ENCODE data around the gene CAPN11. TPM values are rescaled to one million over a fixed set of nuclear protein-coding genes. Genes with fewer than 3 reads are reported as not detected.

Gene CAPN11
- total RNA-seq, 4 donors from 2014 or later, result 0.67 to 16.5 (median 4.9) TPM; not detected in 1

- Histone ChIP-seq H3K27ac (no peak overlapping the region), H3K27me3 (no peaks in the 10 kb centered on the region), H3K9me3 (no peaks in the 10 kb centered on the region), H3K4me3 (no peak overlapping the region), H3K4me1 (peaks cover 0 to 4% (median 0%) of the 10 kb centered on the region in 4 donors), H3K36me3 (peaks cover 0 to 36% (median 0%) of the 10 kb centered on the region in 3 donors)
- no peak for TF ChIP-seq POLR2A (IDR thresholded peaks at IDR 0.05)
- TF ChIP-seq, protein P1, sequence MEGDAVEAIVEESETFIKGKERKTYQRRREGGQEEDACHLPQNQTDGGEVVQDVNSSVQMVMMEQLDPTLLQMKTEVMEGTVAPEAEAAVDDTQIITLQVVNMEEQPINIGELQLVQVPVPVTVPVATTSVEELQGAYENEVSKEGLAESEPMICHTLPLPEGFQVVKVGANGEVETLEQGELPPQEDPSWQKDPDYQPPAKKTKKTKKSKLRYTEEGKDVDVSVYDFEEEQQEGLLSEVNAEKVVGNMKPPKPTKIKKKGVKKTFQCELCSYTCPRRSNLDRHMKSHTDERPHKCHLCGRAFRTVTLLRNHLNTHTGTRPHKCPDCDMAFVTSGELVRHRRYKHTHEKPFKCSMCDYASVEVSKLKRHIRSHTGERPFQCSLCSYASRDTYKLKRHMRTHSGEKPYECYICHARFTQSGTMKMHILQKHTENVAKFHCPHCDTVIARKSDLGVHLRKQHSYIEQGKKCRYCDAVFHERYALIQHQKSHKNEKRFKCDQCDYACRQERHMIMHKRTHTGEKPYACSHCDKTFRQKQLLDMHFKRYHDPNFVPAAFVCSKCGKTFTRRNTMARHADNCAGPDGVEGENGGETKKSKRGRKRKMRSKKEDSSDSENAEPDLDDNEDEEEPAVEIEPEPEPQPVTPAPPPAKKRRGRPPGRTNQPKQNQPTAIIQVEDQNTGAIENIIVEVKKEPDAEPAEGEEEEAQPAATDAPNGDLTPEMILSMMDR (IDR thresholded peaks at IDR 0.05), result no peak
- no peak for DNase-seq
These were observed 6.1 kb upstream of the CAPN11 start for GRCh38 chr6:44152533-44152932.

GRCh38 chr6:44154067-44154466 is 4.6 kb upstream of the CAPN11 start:
- no peak for DNase-seq
- Histone ChIP-seq H3K36me3 (peaks cover 0 to 21% (median 0%) of the 10 kb centered on the region in 3 donors), H3K9me3 (no peaks in the 10 kb centered on the region), H3K4me1 (peaks cover 0 to 4% (median 0%) of the 10 kb centered on the region in 4 donors), H3K27me3 (no peaks in the 10 kb centered on the region), H3K27ac (no peak overlapping the region), H3K4me3 (no peak overlapping the region)
- TF ChIP-seq POLR2A (IDR thresholded peaks at IDR 0.05), result no peak
- TF ChIP-seq, protein P1 (IDR thresholded peaks at IDR 0.05), result no peak

- Histone ChIP-seq H3K4me3 (no peak overlapping the region), H3K27me3 (no peaks in the 10 kb centered on the region), H3K27ac (no peak overlapping the region), H3K4me1 (peaks cover 0 to 2% (median 0%) of the 10 kb centered on the region in 4 donors), H3K36me3 (peaks cover 0 to 10% (median 0%) of the 10 kb centered on the region in 3 donors), H3K9me3 (no peaks in the 10 kb centered on the region)
- DNase-seq, result no peak
- no peak for TF ChIP-seq POLR2A (IDR thresholded peaks at IDR 0.05)
- TF ChIP-seq, protein P1 (IDR thresholded peaks at IDR 0.05), result no peak
These were observed 2.0 kb upstream of the CAPN11 start for GRCh38 chr6:44156494-44157151.

- H3K27ac ChIP-seq, result no peak overlapping the region
- H3K27me3 ChIP-seq, result no peaks in the 10 kb centered on the region
- no peak for DNase-seq
- H3K9me3 ChIP-seq, result no peaks in the 10 kb centered on the region
- TF ChIP-seq, protein P1 (IDR thresholded peaks at IDR 0.05), result no peak
- TF ChIP-seq POLR2A (IDR thresholded peaks at IDR 0.05), result no peak
- H3K36me3 ChIP-seq, result peaks cover 0 to 10% (median 0%) of the 10 kb centered on the region in 3 donors
- no peaks in the 10 kb centered on the region for H3K4me1 ChIP-seq
- no peak overlapping the region for H3K4me3 ChIP-seq
These were observed 1.5 kb upstream of the CAPN11 start for GRCh38 chr6:44157152-44157521.

DNA sequence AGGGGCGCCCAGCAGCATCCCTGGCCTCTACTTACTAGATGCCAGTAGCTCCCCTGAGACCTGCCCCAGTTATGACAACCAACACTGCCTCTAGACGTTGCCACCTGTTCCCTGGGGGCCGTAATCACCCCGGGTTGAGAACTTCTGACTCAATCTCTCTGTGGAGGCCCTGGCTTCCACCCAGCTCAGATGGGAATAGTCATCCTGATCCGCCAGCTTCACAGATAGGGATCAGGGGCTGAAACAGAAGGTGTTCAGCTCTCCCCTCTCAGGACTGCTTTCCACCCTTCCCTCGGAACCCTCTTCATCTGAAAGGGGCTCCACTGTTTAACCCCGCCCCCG is 3.3 kb downstream of the CAPN11 start:
- no peak overlapping the region for H3K27ac ChIP-seq
- H3K4me1 ChIP-seq, result no peaks in the 10 kb centered on the region
- no peaks in the 10 kb centered on the region for H3K36me3 ChIP-seq
- H3K27me3 ChIP-seq, result no peaks in the 10 kb centered on the region
- H3K9me3 ChIP-seq, result no peaks in the 10 kb centered on the region
- TF ChIP-seq POLR2A (IDR thresholded peaks at IDR 0.05), result no peak
- TF ChIP-seq, protein P1 (IDR thresholded peaks at IDR 0.05), result no peak
- DNase-seq, result no peak
- no peak overlapping the region for H3K4me3 ChIP-seq
